Stimulated activated CD4-positive, alpha-beta T cell treated with anti-CD3 and anti-CD28 coated beads, Interleukin-15, amount 100 ng/mL, for 1 hour (primary cell): ENCODE results near the gene C5orf63.
"Not testable (repeated sequence)": the region's sequence is repeated elsewhere in the genome, so short reads cannot be mapped to it uniquely, and the experiment has no call there.

ENCODE experiments used
- DNase-seq, 2 donors: peaks; one replicate each; pipeline ENCODE4 v3.0.0-alpha.2; 2020; ENCODE audit warnings: low read depth in 1 of 2, low spot score in 1 of 2

Gene C5orf63

DNA sequence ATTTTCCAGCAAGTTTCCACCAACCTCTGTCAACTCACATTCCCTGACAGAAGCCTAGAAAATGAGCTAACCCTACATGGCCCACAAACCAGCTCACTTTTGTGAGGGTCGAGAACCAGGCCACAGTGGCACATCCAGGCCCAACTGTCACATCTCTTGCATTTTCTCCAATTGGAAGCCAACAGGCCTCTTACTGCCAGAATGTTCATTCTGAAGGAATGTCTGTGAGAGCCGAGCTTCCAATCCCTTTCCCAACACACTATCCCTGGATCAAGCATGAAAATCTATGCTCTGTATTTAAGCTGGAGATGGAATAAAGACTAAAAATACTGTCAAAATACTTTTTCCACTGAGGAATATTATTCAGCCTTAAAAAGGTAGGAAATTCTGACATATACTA lies 62.9 kb downstream of the C5orf63 start:
- DNase-seq: no peak

DNA sequence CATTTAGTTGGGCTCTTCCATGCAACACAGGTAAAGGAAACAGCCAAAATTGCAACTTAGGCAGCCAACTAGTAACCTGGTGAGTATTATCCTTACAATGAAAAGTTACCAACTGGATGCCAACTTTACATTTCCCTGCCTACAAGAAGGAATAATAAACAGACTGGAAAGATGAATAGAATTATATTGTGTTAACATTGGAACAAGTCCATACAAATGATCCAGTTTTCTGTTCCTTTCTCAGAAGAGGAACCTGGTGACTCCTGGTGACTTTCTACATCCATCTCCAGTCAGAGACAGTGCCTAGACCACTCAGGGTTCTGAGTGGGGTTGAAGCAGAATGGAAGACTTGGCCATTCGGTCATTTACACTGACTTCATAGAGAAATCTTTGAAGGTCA lies 63.5 kb downstream of the C5orf63 start:
- DNase-seq: no peak

DNA sequence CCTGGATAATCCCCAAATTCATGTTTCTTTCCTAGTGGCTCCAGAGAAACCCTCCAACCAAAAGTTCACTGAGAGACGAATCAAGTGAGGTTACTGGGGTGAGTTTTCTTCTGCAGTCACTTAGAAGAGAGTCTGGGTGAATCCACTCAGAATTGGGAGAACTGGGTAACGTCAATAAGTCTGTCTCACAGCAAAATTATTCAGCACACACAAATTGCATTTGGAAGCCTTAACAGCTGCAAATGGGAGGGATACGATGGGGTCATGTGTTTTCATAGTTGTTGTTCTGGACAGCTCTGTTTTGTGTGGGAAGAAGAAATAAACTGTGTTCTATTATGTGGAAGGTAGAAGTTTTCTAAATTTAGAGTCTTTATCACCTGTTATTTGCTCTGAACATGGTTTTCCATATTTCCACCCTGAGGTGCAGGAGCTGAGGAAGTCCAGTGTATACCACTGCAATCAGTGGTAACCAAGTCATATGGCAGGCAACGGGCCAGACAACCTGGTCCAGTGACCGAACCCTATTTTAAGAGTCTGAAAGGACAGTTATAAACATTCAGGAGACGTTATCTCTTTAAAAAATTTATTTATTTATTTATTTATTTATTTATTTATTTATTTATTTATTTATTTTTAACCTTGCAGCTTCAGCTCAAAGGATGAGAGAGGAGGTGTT lies 64.9 kb downstream of the C5orf63 start:
- no peak for DNase-seq

DNA sequence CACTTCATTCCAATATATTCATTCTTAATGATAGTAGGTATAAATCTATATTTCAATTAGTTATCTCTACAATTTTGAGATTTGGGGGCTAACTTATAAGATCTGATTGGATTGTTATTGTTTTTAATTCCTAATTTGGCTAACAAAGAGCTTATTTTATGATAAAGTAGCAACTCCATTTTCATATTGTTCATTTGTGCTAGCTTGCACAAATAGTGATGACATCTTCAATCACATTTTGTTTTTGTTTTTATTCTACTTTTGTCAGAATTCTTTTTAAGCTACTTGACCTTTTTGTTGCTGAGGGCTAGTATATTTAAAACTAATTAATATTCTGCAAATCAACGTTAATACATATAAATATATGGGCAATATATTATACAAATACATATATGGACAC lies 65.8 kb downstream of the C5orf63 start:
- no peak for DNase-seq

DNA sequence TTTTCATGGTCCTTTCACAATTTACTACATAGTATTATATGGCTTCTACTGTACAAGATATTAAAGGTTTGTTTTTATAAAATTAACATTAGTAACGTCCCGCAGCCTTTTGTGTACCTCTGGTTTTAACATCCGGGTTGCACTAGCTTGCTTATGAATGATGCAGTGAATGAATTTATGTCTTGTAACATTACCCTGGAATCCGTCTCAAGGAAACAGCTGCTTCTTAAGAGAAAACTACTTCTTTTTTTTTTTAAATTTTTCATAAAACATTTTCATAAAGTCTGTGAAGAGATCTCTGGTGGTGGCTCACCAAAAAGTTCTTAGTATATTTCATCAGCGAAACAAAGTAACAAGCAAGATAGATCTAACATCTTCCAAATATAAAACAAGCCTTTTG lies 66.6 kb downstream of the C5orf63 start:
- DNase-seq: no peak

DNA sequence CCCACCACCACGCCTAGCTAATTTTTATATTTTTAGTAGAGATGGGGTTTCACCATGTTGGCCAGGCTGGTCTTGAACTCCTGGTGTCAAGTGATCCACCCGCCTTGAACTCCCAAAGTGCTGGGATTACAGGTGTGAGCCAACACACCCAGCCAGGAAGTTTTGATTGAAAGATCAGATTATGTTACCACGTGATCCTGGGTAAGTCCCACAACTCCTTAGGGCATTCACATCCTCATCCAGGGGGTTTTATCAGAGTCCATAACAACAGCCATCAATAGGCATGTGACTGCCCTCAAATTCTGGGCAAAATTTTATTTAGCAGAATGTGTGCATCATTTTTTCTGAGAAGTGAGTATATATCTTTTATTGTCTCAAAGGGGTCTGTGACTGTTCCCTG lies 68.0 kb downstream of the C5orf63 start:
- not testable (repeated sequence) for DNase-seq

DNA sequence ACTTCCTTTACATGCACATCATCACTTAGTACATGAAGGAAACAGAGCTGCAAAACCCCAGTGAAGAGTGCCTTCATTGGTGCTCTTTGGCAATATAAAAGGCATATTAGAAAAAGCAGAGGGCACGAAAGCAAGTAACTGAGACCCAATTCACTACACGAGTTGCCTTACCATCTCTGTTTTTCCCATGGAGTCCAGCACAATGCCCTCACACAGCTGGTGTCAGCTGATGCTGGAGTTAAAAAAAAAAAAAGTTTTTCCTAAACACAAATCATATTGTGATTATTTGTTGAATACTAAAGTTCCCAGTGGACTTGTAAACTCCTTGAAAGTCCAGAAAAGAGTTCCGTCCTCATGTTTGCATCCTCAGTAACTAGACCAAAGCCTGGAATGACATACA lies 68.6 kb downstream of the C5orf63 start:
- DNase-seq: no peak

DNA sequence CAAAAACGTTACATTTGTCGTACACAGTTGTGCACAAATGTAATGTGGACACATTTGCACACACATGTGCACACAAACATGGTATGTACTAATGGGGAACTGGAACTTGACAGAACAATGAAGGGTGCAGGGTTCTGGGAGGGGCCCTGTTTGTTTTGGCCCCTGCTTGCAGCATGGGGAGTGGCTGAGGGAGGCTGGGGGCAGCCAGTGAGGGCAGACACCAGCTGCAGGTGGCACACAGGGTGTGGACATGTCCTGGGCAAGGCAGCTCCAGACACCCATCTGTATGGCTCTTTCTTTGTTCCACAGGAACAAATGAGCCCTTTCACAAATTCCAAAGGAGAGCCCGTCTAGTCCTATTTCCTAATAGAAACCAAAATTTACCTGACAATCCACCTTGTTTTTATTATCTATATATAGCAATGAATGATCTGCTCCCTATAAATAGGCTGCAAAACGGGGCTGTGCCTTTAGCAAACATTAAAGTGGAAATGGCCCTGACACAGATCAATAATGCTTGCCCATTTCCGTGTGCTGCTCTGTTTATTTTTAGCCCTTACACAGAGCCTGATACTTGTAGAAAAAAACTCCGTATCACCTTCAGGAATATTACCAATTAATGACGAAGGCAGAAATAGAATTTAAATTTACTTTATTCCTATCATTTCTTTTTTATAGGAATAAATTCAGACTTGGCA lies 69.4 kb downstream of the C5orf63 start:
- DNase-seq: no peak

DNA sequence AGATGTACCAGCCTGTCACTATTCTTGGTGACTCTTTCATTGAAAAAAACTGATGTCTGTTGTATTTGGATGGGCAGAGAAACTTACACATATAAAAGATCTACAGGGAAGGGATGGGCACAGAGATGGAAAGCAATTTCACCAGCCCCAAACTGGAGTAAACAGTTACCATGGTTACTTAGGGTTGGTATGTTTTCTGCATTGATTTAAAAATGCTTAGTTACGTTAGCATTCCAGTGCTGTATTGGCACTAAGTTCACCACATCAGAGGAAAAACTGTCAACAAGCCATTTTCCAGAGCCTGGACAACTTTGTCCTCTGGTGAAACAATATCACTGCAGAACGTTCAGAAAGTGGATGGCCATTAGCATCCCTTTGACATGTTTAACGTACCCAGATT lies 70.9 kb downstream of the C5orf63 start:
- DNase-seq: no peak

DNA sequence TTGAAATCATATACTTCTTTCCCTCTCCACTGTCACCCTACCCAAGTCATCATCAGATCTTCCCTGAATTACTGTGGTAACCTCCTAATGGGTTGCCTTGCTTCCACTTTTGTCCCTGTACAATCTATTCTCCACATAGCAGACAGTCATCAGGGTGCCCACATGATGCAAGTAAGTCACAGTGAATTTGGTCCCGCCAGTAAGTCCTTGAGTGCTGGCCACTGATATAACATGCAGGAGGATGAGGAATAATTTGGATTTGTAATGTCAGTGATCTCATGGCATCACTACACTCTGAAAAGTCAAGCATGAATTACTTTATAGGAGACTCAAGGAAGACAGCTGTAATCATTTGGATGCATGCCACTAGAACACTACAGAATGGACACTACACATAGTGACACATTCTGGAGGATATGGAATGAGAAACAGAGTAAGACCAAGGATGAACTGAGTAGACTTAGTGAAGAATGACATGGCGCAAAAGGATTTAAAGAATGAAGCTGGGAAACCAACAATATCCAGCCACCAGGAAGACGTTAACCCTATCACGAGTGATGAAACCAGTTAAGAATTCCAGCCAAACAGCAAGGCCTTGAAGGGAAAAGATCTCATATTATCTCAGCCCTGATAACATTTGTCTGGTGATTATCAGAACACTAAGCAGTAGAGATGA lies 71.5 kb downstream of the C5orf63 start:
- no peak for DNase-seq
